Stimulated activated CD8-positive, alpha-beta memory T cell treated with anti-CD3 and anti-CD28 coated beads, Interleukin-7, amount 100 ng/mL, for 24 hours (primary cell): ENCODE data around the gene AP5Z1.
A peak's percentile ranks its signal among the peaks of the same experiment; 100 is the strongest.
"Not testable (repeated sequence)": the region's sequence is repeated elsewhere in the genome, so short reads cannot be mapped to it uniquely, and the experiment has no call there.

Experiments
- DNase-seq: peaks from one replicate; pipeline ENCODE4 v3.0.0-alpha.2; 2020; ENCODE audit warnings: low read depth

The AP5Z1 gene

GRCh38 chr7:4788627-4789189 lies 13.3 kb downstream of the AP5Z1 start:
- no peak for DNase-seq

GRCh38 chr7:4789194-4790077 lies 14.0 kb downstream of the AP5Z1 start:
- DNase-seq: no peak

GRCh38 chr7:4790078-4790465 lies 14.6 kb downstream of the AP5Z1 start:
- DNase-seq: no peak

- no peak for DNase-seq
Observed at GRCh38 chr7:4790516-4790991, 15.1 kb downstream of the AP5Z1 start.

- no peak for DNase-seq
Observed at GRCh38 chr7:4791101-4791737, 15.8 kb downstream of the AP5Z1 start.

- DNase-seq: peak; percentile 55
Observed at GRCh38 chr7:4791738-4792536, 16.5 kb downstream of the AP5Z1 start.

GRCh38 chr7:4792537-4793126 lies 17.2 kb downstream of the AP5Z1 start:
- no peak for DNase-seq

- DNase-seq: not testable (repeated sequence)
Observed at GRCh38 chr7:4793385-4793993, 18.1 kb downstream of the AP5Z1 start.

- not testable (repeated sequence) for DNase-seq
Observed at GRCh38 chr7:4794171-4794570, 18.7 kb downstream of the AP5Z1 start.

- DNase-seq: no peak
Observed at GRCh38 chr7:4794591-4795350, 19.3 kb downstream of the AP5Z1 start.

GRCh38 chr7:4796453-4796852 lies 21.0 kb downstream of the AP5Z1 start:
- no peak for DNase-seq

GRCh38 chr7:4797858-4798705 lies 22.7 kb downstream of the AP5Z1 start:
- DNase-seq: peak; percentile 35

- DNase-seq: no peak
Observed at GRCh38 chr7:4798706-4799235, 23.3 kb downstream of the AP5Z1 start.

- no peak for DNase-seq
Observed at GRCh38 chr7:4799508-4800268, 24.3 kb downstream of the AP5Z1 start.

- no peak for DNase-seq
Observed at GRCh38 chr7:4800487-4800886, 25.1 kb downstream of the AP5Z1 start.

GRCh38 chr7:4800926-4801838 lies 25.8 kb downstream of the AP5Z1 start:
- no peak for DNase-seq

GRCh38 chr7:4801839-4802231 lies 26.4 kb downstream of the AP5Z1 start:
- no peak for DNase-seq
